Stomach (tissue), 4 donors: ENCODE measurements around the gene CLIC1.

ENCODE experiments used
- EP300 ChIP-seq: sonication (generic); formaldehyde crosslinking; IDR thresholded peaks from one replicate; pipeline ENCODE4 v1.6.1; 2017; ENCODE audit warnings: antibody characterized with exemption
- POLR2A ChIP-seq, 4 donors: fragments of 450-650 bp; IDR thresholded peaks; one replicate each; pipeline ENCODE4 v1.6.1; 2016; ENCODE audit warnings: antibody characterized with exemption in 4 of 4, control low read depth in 2 of 4, mild to moderate bottlenecking in 1 of 4, moderate library complexity in 1 of 4
- POLR2AphosphoS5 ChIP-seq, 3 donors: sonication (generic); formaldehyde crosslinking; IDR thresholded peaks; one replicate each; pipeline ENCODE4 v1.6.1; 2016; ENCODE audit warnings: antibody characterized with exemption in 3 of 3
- TF ChIP-seq, protein P1 (sequence below), 7 experiments: fragments of 450-650 bp in 4 of 7; fragments of 200-600 bp in 3 of 7; sonication (generic) in 3 of 7; IDR thresholded peaks; one replicate each; pipeline ENCODE4 v1.5.1; 2016 to 2019; ENCODE audit warnings: antibody characterized with exemption in 7 of 7, control low read depth in 2 of 7, mild to moderate bottlenecking in 1 of 7

DNA sequence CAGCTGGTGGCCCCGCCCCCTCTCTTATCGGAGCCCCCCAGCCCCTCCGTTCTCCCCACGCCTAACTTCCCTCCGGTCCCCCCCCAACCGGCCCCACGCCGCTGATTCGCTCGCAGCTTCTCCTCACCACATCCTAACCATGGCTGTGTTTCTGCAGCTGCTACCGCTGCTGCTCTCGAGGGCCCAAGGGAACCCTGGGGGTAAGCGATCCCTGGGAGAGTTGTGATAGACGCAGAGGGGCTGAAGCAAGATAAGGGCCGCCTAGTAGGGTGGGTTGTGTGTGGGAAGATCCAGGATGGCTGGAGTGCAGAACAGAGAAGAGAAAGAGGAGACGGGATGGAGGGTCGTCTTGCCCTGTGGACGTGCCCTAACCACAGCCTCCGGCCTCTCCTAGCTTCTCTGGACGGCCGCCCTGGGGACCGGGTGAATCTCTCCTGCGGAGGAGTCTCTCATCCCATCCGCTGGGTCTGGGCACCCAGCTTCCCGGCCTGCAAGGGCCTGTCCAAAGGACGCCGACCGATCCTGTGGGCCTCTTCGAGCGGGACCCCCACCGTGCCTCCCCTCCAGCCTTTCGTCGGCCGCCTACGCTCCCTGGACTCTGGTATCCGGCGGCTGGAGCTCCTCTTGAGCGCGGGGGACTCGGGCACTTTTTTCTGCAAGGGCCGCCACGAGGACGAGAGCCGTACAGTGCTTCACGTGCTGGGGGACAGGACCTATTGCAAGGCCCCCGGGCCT is 12.9 kb downstream of the CLIC1 start, which contains the start of gene MPIG6B:
- TF ChIP-seq POLR2A (IDR thresholded peaks at IDR 0.05) (no peak), EP300 (no peak), POLR2AphosphoS5 (IDR thresholded peaks at IDR 0.05) (no peak)
- TF ChIP-seq, protein P1, sequence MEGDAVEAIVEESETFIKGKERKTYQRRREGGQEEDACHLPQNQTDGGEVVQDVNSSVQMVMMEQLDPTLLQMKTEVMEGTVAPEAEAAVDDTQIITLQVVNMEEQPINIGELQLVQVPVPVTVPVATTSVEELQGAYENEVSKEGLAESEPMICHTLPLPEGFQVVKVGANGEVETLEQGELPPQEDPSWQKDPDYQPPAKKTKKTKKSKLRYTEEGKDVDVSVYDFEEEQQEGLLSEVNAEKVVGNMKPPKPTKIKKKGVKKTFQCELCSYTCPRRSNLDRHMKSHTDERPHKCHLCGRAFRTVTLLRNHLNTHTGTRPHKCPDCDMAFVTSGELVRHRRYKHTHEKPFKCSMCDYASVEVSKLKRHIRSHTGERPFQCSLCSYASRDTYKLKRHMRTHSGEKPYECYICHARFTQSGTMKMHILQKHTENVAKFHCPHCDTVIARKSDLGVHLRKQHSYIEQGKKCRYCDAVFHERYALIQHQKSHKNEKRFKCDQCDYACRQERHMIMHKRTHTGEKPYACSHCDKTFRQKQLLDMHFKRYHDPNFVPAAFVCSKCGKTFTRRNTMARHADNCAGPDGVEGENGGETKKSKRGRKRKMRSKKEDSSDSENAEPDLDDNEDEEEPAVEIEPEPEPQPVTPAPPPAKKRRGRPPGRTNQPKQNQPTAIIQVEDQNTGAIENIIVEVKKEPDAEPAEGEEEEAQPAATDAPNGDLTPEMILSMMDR (IDR thresholded peaks at IDR 0.05): no peak
